Ovary (tissue), 9 donors: Measurements from ENCODE around the gene RASSF8. TPM values are rescaled to one million over a fixed set of nuclear protein-coding genes. Genes with fewer than 3 reads are reported as not detected.

ENCODE experiments used
- DNase-seq, 5 donors: peaks; one replicate each; pipeline ENCODE4 v3.0.0-alpha.2; 2019 to 2020
- H3K27ac ChIP-seq, 2 donors: fragments of 200-600 bp; one replicate each; pipeline versions ENCODE4 v1.5.1 to v1.8.0; 2019 to 2022
- H3K27me3 ChIP-seq: fragments of 200-600 bp; one replicate; pipeline ENCODE4 v1.8.0; 2022
- H3K36me3 ChIP-seq: fragments of 200-600 bp; sonication (generic); one replicate; pipeline ENCODE4 v1.5.1; 2019
- H3K4me1 ChIP-seq: one replicate; pipeline ENCODE4 v1.8.1; 2013; ENCODE audit warnings: mild to moderate bottlenecking, moderate library complexity; ENCODE audit not compliant: insufficient read depth
- H3K4me3 ChIP-seq: fragments of 200-600 bp; sonication (generic); one replicate; pipeline ENCODE4 v1.5.1; 2017
- H3K9me3 ChIP-seq, 2 donors: fragments of 200-600 bp in 1 of 2; sonication (generic) in 1 of 2; one replicate each; pipeline versions ENCODE4 v1.5.1 to v1.8.1; 2013 to 2019; ENCODE audit warnings: mild to moderate bottlenecking in 1 of 2, moderate library complexity in 1 of 2
- CTCF ChIP-seq, 3 donors: fragments of 450-650 bp in 2 of 3; fragments of 200-600 bp in 1 of 3; IDR thresholded peaks; one replicate each; pipeline versions ENCODE4 v1.5.1 to v1.8.0; 2016 to 2022; ENCODE audit warnings: antibody characterized with exemption in 3 of 3, mild to moderate bottlenecking in 1 of 3
- EP300 ChIP-seq: sonication (generic); formaldehyde crosslinking; IDR thresholded peaks from one replicate; pipeline ENCODE4 v1.6.1; 2017; ENCODE audit warnings: antibody characterized with exemption
- POLR2A ChIP-seq: fragments of 450-650 bp; IDR thresholded peaks from one replicate; pipeline ENCODE4 v1.6.1; 2017; ENCODE audit warnings: antibody characterized with exemption, mild to moderate bottlenecking, moderate library complexity
- WGBS, 3 donors: extraction: QIAGEN DNeasy Blood & Tissue Kit in 1 of 3; methylation state at CpG; one replicate each; pipeline versions ENCODE4 v1.1.5 to v1.1.7; 2013 to 2017; 5-methylcytosine and 5-hydroxymethylcytosine counted together
- intact Hi-C, 4 donors: fragments of 100-400 bp; cut with DNase I; formaldehyde crosslinking; loops; one replicate each; pipeline versions ENCODE4 v1.11.0 to v1.15.1; 2022 to 2023
- polyA plus RNA-seq, 2 donors: library from polyadenylated mRNA; stranded (reverse); fragments of 200-250 nt in 1 of 2; fragments of 350-450 nt in 1 of 2; fragmentation: Illumina TruSeq in 1 of 2; extraction: RNeasy Lipid Tissue Mini Kit (QIAGEN cat#74804) in 1 of 2; gene quantifications; one replicate each; pipeline ENCODE4 v1.2.3, GENCODE V29; 2013 to 2014
- total RNA-seq, 7 donors: library from RNA; depleted of rRNA in 2 of 7; stranded (reverse); fragments of >200 nt in 2 of 7; fragmentation: NEBNext Ultra II Directional in 3 of 7; extraction: Animal tissue kit (Norgen Biotek cat#: 25700) in 3 of 7; gene quantifications; one replicate each; pipeline versions ENCODE4 v1.1.0 to v1.2.4, GENCODE V29; 2016 to 2023
- donor health status: DM: no; HTN: no; CAD: no; lungs with moderate emphysema.
- donor health status: DM: no; HTN: no; CAD: no.
- donor health status: Bipolar disorder and iron deficiency.
- donor health status: DM: yes; HTN: yes; CAD: no.
- donor health status: DM: no; HTN: no; CAD: no.
- donor health status: DM: yes; HTN: yes; CAD: no.

The RASSF8 gene
- total and polyA plus RNA-seq, 9 donors, result 16.5 to 134 (median 82.5) TPM

GRCh38 chr12:26126340-26127284, 168.1 kb downstream of the RASSF8 start:
- H3K4me1 ChIP-seq, result peaks cover 5% of the 10 kb centered on the region
- no peaks in the 10 kb centered on the region for H3K9me3 ChIP-seq
- H3K4me3 ChIP-seq, result peak overlapping the region; percentile 48
- intact Hi-C loops, result loop anchor here in 3 of 4 donors (5.0 to 10.0 kb wide), 4 partner anchors 68 to 888 kb away; partner anchors contain the start of genes SSPN (in 2 of the 3) and TM7SF3 (in 1 of the 3)
- TF ChIP-seq CTCF (IDR thresholded peaks at IDR 0.05), result no peak
- peak; percentile 13 for TF ChIP-seq POLR2A
- no peak for TF ChIP-seq EP300
- peak overlapping the region; percentile 52 to 94 for H3K27ac ChIP-seq
- WGBS, 3 donors, result 5 to 7% (median 6%) methylated on average over 51 to 60 of the region's 60 CpGs
- no peaks in the 10 kb centered on the region for H3K27me3 ChIP-seq
- no peaks in the 10 kb centered on the region for H3K36me3 ChIP-seq
- DNase-seq, result peak; percentile 82 to 85 (median 84)

GRCh38 chr12:26127404-26127803, 168.9 kb downstream of the RASSF8 start:
- no peaks in the 10 kb centered on the region for H3K9me3 ChIP-seq
- no peak for TF ChIP-seq CTCF (IDR thresholded peaks at IDR 0.05)
- no peak for TF ChIP-seq POLR2A
- TF ChIP-seq EP300, result no peak
- H3K27me3 ChIP-seq, result no peaks in the 10 kb centered on the region
- intact Hi-C loops, result loop anchor here in 3 of 4 donors (5.0 to 10.0 kb wide), 4 partner anchors 67 to 887 kb away; partner anchors contain the start of genes SSPN (in 2 of the 3) and TM7SF3 (in 1 of the 3)
- H3K27ac ChIP-seq, result no peak overlapping the region
- H3K36me3 ChIP-seq, result no peaks in the 10 kb centered on the region
- WGBS, 3 donors, result 96 to 98% (median 96%) methylated on average over 2 of the region's 2 CpGs
- H3K4me1 ChIP-seq, result peaks cover 5% of the 10 kb centered on the region
- no peak overlapping the region for H3K4me3 ChIP-seq
- DNase-seq, result no peak

- no peaks in the 10 kb centered on the region for H3K36me3 ChIP-seq
- TF ChIP-seq CTCF (IDR thresholded peaks at IDR 0.05) (no peak), EP300 (no peak), POLR2A (no peak)
- H3K4me3 ChIP-seq, result no peak overlapping the region
- no peak overlapping the region for H3K27ac ChIP-seq
- no peaks in the 10 kb centered on the region for H3K9me3 ChIP-seq
- H3K4me1 ChIP-seq, result peaks cover 5% of the 10 kb centered on the region
- intact Hi-C loops, result loop anchor here in 3 of 4 donors (5.0 to 10.0 kb wide), 4 partner anchors 67 to 887 kb away; partner anchors contain the start of genes SSPN (in 2 of the 3) and TM7SF3 (in 1 of the 3)
- no peak for DNase-seq
- no peaks in the 10 kb centered on the region for H3K27me3 ChIP-seq
Observed at GRCh38 chr12:26128168-26128567, 169.7 kb downstream of the RASSF8 start.

Other genes starting within 250 kb of the RASSF8 start
- gene BHLHE41, start 166.4 kb downstream of the RASSF8 start, total RNA-seq, result 10 to 100 TPM in 6 of 7 donors, 1 to 10 TPM in 1; 6.6 to 42.8 (median 31.8) TPM
- gene BHLHE41, start 166.4 kb downstream of the RASSF8 start, polyA plus RNA-seq, result 10 to 100 TPM in 1 of 2 donors, 1 to 10 TPM in 1; 4.2 to 25.9 TPM
- gene SSPN, start 236.9 kb downstream of the RASSF8 start, total RNA-seq, result 10 to 100 TPM; 21.2 to 68.0 (median 44.2) TPM
- gene SSPN, start 236.9 kb downstream of the RASSF8 start, polyA plus RNA-seq, result 10 to 100 TPM; 17.0 to 32.8 TPM